HG02642 (cell line): Measurements from ENCODE around the gene MYO3A.
"Not testable (repeated sequence)": the region's sequence is repeated elsewhere in the genome, so short reads cannot be mapped to it uniquely, and the experiment has no call there.

Experiments used
- ATAC-seq: cut with Tn5 transposase; IDR thresholded peaks from one replicate; pipeline ENCODE4 v1.9.1; 2021; ENCODE audit warnings: mild to moderate bottlenecking; ENCODE audit not compliant: unreplicated experiment, poor library complexity

MYO3A gene

DNA sequence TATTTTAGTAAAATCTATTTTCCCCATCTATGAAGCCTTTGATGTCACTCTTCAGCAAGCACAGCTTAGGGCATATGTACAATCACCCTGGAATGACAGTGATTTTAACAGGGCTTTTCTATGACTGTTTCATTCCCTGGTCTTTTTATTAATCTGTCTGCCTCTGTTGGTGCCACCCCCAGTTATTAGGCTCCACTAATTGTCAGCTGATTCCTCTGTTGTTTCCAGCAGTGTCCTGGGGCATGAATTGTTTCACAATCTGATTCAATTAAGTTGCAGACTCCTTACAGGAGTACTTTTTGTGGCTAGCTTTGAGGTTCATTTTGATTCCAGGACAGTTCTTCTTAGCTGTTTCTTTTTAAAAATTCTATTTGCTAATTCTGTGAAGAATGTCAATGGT, 38.6 kb downstream of the MYO3A start:
- no peak for ATAC-seq

DNA sequence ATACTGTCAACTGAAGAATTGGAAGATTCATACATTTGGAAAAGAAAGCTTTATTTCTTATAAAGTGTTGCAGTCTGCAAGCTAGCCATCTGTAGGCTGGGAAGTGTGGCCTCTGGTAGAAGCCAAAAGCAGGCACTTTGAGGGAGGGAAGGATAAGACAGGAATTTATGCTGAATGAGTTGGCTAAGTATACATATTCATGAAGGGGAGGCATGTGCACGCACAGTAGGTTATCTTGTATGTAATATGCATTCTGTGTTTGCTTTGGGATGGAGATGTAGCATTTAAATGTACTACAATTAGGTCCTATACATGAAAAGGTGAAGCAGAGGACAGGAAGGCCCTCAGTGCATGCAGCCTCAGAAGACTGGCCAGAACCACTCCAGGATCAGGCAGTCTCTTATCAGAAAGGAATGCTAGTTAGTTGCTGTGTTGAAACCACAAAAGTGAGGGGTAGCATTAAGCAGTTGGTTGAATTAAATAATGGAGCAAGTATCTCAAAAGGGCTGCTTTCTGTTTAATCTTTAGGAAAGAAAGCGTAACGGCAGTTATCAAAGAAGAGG, 40.9 kb downstream of the MYO3A start:
- ATAC-seq = no peak

DNA sequence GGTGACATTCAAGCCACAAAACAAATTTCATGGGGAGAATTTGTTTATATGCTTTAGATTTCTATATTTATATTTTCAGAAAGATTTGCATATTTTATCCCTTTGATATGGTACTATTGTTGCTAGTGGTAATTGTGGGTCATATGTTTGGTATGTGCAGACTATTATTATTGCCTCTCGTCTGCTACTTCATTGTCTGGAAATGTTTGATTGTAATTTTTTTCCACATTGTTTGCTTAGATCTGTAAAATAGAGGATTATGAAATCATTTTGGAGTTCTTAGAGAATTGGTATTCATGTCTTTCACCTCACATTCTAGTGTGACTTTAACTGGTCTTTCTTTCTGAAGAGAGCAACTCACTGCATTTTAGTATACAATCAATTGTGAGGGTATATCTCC, 44.7 kb downstream of the MYO3A start:
- no peak for ATAC-seq

DNA sequence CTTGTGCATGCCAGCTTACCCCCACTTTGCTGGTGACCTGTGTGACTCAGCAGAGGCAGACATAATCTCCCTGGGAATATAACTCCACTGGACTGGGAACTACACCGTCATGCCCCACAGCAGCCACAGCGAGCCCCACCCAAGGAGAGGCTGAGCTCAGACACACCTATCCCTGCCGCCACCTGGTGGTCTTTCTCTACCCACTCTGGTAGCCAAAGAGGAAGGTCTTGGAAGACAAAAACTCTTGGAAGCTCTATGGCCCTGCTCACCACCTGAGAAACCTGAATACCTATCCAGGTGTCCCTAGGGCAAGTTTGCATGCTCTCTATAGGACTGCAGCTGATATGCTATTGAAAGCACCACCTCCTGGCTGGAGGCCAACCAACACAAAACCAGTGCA, 48.1 kb downstream of the MYO3A start:
- no peak for ATAC-seq

DNA sequence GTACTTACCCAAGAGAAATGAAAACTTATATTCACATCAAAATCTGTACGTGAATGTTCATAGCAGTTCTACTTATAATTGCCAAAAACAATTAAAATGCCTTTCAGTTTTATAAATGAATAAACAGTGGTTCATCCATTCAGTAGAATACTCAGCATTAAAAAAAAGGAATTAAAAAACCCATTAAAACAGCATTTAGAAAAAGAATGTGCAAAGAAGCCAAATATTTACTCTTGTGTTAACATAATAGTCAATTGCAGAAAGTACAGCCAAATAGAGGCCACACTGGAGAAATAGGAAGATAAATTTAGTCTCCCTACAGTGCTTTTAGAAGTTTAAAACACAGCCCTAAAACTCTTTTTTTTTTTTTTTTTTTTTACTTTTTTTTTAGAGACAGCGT, 54.6 kb downstream of the MYO3A start:
- ATAC-seq = no peak

DNA sequence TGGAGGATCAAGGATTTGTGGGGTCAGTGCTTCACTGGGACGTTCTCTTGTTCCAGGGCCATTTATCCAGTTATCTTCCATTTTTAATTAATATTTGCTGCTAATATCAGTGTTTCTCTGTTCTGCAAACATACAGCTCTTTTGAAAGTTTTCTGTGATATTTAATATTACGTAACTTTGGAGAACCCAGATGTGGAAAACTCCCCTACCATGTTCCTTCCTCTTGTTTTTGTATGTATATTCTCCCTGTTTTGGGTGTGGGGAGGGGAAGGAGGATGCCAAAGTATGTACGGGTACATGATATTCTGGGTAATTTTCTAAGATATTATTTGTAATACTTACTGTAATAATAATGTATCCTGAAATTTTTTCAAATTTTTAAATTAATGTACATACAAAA, 55.9 kb downstream of the MYO3A start:
- no peak for ATAC-seq

DNA sequence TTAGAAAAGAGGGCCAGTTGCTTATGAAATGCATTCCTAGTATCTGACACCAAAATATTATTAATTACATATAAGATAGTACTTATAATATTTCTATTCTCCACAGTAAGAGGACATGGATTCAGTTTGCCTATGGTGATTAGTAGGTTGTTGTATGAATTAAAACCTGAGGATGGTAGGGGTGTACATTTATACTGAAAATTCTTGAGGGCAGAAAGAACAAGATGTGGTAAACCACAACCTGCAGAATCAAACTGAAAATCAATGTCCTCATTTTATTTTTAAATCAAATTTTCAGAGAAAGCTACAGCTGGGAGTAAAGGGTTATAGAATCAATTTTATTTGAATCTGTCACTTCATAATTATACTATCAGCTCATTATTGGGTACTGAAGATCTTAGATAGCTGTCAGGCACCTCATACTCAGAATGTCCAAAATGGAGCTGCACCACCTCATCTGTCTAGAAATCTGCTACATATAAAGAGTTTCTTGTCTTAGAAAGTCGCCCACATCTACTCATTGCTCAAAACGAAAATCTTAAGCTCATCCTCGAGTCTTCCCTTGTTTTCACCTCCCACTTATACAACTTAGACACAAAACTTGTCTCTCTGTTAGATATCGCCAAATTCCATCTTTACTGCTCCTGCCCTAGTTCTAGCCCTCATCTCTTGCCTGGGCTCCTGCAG, 65.4 kb downstream of the MYO3A start:
- no peak for ATAC-seq

DNA sequence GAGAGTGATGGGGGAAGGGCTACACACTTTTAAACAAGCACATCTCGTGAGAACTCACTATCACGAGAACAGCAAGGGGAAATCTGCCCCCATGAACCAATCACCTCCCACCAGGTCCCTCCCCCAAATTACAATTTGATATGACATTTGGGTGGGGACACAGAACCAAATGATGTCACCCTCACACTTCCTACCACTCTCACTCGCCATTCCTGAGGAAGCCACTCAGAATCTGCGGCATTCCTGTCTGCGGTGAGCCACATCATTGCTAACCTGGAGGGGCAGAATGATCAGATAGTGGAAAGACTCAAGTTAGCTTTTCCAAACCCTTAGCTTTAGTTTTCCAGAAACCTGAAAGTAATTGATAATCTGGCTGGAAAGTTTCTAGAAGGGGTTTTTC, 66.9 kb downstream of the MYO3A start:
- no peak for ATAC-seq

DNA sequence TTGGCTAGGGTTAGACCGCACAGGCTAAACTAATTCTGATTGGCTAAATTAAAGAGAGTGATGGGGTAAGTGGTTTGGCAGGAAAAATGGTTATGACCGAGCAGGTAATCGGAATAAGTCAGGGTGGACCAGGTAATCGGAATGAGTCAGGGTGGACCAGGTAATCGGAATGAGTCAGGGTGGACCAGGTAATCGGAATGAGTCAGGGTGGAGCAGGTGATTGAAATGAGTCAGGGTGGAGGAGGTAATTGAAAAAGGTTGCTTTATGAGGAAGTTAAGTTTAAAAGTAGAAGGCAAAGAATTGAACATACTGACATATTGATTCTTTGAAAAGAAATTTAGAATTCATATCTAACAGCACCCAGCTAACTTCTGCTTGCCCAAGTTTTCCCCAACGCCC, 68.4 kb downstream of the MYO3A start:
- ATAC-seq = not testable (repeated sequence)

DNA sequence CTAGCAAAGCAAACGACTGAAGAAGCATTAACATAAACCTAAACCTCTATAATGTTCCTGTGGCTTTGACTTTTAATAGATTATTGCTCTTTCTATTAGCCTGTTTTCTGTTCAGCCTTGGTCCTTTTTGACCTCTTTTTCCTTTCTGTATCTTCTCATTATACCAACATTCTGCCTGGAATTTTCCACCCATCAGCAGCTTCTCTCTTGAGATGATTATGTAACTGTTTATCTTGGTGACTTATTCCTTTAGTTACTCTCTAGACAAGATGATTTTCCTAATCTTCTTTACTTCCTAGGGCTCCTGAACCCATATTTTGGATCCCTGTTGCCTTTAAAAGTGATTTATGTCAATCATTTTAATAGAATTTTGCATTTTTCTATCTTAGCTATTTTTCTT, 81.1 kb downstream of the MYO3A start:
- no peak for ATAC-seq

DNA sequence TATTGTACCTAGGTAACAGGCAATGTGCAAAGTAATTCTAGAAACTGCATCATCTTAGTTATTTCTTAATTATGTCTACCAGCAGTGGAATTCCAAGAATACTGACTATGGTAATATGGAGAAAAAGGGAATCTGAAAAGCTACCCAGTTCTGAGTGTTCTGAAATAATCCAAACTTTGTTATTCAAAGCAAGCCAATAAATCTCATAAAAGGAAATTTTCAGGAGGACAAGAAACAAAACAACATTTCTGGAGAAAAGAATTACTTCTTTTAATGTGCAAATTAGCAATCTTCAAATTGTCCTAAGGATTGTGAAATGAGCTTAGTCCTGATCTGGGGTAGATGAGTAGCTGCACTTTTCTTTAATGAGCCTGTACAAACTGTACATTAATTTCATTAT, 88.8 kb downstream of the MYO3A start:
- ATAC-seq = no peak

DNA sequence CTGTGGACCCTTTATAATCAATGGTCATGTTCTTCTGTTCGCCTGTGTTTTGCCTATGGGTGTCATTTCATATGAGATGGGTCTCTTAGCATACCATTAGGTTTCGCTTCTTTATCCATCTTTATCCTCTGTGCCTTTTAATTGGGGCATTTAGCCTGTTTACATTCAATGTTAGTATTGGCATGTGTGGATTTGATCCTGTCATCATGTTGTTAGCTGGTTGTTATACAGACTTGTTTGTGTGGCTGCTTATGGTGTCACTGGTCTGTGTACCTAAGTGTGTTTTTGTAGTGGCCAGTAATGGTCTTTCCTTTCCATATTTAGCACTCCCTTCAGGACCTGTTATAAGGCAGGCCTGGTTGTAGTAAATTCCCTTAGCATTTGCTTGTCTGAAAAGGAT, 90.3 kb downstream of the MYO3A start:
- no peak for ATAC-seq

DNA sequence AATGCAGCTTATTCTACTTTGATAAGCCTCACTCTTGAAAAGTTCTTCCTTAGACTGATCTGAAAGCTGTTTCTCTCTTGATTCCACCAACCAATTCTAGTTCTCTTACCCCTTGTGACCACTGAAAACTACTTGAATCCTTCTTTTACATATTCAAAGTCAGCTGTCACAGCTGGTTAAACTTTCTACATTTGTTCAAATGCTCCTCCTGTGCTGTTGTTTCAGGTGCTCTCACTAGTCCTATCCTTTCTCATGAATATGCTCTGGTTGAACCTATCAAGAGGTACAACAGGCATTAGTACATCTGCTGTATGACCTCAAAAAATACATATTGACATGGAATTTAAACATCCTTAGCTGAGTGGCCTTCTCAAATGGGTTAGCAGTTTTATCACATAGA, 91.5 kb downstream of the MYO3A start:
- ATAC-seq = no peak

DNA sequence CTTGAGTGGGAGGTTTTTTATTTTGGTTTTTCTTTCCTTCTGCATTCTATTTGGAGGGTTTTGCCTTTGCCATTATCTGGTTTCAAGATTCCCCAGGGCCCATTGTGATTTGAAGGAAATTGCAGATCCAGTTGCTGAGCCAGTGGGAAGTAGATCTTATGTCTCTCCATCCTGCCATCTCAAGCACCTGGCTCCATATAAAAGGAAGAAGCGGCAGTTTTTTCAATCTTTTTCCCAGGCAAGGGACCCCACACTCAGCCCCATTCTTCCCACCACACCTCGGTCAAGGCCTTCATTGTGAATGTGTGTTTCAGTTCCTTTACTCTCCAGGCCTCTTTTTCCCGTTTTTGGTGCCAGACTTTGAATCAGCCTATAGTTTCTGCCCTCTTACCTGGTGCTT, 95.8 kb downstream of the MYO3A start:
- no peak for ATAC-seq

DNA sequence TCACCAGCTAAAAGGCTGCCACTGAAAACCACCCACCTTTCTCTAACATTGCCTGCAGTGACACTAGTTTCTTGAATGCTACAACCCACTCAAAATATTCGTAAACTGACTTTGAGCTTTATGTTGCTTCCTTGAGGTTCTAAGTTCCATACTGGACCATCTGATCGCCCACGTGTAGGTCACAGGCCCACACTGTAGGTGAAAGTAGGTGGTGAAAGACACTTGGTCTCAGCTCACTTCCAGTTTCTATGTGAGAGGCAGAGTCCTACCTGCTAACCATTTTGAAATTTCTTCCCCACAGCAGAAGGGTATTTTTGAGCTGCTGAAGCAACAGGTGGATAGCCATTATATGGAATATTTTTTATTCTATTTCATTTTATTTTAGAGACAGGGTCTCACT, 97.3 kb downstream of the MYO3A start:
- no peak for ATAC-seq

DNA sequence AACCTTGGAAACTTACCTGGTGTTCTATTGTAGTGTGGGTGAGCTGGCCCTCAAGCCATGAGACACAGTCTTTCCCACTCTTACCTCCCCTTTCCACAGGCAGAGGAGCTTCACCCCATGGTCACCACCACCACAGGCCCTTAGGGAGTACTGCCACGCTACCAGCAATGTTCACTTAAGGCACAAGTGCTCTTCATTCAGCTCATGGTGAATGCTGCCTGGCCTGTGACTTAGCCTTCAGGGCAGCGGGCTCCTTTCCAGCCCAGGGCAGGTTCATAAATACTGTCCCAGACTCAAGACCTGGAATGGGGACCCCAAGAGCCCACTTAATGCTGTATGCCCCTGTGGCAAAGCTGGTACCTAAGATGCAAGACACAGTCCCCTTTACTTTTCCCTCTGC, 109.4 kb downstream of the MYO3A start:
- no peak for ATAC-seq

DNA sequence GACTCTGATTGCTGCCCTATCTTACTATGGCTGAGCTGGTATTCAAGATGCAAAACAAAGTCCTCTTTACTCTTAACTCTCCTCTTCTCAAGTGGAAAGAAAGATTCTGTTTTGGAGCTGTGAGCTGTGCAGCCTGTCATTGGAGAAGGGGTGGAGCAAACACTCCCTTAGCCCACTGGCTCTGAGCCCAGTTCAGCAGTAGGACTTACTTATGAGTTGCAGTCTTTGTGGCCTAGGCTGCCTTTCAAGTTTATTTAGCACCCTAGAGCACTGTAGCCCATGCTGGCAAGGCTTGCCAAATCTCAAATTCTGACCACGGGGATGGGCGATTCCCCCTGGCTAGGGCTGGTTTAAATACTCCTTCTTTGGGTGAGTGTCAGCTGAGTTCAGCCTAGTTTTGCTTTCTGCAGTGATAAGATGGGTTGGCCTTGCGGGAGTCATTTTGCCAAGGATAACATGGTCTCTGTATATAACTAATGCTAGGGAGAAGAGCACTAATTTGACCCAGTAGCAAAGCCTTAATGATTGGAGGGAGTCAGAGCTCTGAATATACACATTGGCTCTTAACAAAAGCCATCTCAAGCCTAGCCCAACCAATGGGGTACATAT, 110.2 kb downstream of the MYO3A start:
- ATAC-seq = no peak

DNA sequence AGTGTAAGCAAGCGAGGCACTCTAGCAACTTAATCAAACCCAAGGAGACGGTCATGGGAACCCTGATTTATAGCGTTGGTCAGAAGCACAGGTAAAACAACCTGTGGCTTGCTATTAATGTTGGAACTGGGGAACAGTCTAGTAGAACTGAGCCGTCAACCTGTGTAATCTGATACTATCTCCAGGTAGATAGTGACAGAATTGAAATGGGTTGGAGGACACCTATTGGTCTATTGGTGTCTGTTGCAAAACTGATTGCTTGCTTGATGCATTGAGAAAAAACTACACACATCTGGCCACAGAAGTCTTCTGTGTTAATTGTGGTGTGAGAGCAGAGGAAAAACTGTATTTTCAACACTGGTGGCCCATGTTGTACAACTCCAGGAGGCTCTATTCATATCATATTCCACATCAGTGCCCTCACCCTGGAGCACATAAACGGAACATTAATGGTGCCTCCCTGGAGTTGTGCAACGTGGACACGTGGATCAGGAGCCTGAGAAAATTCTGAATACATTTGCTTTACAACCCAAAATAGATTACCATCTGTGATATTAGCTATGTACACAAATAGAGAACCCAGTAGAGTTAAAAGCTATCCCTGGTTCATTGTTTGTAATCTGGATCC, 112.2 kb downstream of the MYO3A start:
- no peak for ATAC-seq

DNA sequence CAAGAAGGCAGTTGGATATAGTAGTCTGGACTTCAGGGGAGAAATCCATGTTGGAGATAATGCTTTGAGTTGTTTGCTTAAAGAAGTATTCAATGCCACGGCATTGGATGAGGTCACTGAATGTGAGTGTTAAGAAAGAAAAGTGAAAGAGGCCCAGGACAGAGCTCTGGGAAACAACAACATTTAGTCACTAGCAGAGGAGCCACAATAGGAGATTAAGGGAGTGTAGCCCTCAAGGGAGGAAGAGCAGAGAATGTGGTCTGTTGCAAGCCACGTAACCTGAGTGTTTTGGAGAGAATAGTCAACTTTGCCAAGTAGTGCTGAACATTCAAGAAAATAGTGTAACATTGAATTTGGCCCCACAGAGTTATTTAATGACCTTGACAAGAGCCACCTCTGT, 114.7 kb downstream of the MYO3A start:
- no peak for ATAC-seq

DNA sequence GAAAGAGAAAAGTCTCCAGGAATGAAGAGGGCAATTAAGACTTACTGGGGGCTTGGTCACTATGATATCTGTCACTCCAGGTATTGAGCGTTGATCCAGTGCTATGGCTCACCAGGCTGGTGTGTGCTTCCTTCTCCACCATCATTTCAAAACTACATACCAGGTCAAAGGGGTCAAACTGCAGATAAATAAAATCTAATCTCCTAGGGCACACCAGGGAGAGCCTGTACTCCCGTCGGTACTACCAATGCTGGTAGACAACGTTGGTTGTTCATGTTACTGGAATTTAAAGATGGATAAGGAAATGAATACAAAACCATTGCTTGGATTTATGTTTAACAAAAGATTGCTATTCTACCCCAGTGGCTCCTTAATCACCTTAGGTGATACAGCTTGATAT, 118.3 kb downstream of the MYO3A start:
- ATAC-seq = no peak

DNA sequence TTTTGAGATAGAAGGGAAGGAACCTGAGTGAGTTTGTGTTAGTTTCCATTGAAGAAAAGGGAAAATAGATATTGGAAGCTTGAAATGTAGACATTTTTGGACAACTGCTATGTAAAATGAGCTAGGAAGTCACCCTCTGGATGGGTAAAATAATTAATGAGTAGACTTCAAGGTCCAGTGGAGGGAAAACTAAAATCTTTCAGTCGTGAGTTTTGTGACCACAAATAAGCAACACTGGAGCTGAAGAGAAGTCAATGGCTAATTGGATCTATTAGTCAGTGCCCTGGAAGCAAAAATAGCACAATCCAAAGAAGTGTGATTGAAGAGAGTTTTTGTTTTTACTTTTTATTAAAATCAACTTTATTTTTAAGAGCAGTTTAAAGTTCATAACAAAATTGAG, 123.4 kb downstream of the MYO3A start:
- ATAC-seq = no peak

DNA sequence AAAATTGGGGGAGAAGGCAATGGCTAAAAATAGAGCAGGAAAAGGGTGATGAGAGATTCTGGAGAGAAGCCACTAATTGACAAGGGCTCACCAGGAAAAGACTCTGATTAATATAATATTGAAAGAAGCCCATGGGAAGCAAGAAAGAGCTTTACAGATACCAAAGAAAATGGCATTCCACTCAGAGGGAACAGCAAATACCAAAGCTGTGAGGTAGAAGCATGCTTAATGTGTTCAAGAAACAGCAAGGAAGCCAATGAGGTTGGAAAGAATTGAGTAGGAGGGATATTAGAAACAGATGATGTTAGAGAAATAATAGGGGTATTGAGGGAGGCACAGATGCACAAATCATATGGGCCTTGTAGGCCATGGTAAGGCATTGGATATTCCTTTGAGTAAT, 130.1 kb downstream of the MYO3A start:
- no peak for ATAC-seq
